Raji (cell line): ENCODE measurements around the gene DCUN1D2.

Experiments
- POLR2A ChIP-seq: IDR thresholded peaks from 2 replicates; pipeline ENCODE4 v1.6.1; 2011; ENCODE audit warnings: low read depth, low read length, control low read depth; ENCODE audit not compliant: insufficient read depth

DCUN1D2 gene

DNA sequence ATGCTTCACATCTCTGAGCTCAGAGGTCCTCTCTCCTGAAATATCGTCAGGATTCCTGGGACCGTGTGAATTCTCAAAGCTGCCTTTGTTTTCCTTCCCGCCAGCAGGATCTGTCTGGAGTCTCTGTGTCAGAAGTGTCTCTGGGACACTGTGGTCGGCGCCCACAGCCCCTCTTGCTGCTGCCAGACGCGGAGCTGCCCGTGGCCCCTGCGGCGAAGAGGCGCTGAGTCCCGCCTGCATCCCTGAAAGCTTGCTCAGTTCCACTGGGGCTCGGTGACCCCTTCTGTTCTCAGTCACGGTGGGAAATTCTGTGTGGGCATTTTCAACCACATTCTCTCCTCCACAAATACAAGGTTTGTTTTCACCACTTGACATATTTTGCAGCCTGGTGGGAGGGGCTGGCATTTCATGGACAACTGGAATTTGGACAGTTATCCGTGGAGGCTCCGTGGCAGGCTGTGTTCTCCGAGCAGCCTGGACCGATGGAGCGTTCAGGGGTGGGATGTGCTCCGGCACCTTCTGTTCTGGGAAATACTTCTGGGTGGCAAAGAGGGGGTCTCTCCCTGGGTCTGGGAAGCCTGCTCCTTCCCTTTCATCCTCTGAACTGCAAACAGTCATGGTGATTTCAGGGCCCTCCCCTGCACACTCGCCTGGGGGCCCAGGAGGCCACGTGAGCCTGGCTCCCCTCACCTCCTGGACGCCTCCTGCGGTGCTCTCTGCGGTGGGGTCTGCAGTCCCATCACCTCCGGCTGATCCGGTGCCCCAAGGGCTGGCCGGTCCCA lies 84.0 kb downstream of the DCUN1D2 start:
- no peak for TF ChIP-seq POLR2A
